Stimulated activated naive CD8-positive, alpha-beta T cell treated with anti-CD3 and anti-CD28 coated beads, Interleukin-15, amount 100 ng/mL, for 72 hours (primary cell): Measurements from ENCODE around the gene GBE1.

Source experiments
- ATAC-seq: fragments of 150-1000 bp; cut with Tn5 transposase; 2 replicates; pipeline ENCODE4 v1.10.0; 2021; ENCODE audit warnings: mild to moderate bottlenecking, moderate library complexity
- DNase-seq, 2 donors: peaks; one replicate each; pipeline ENCODE4 v3.0.0; 2021 to 2022
- H3K27ac Mint-ChIP-seq, 2 donors: one replicate each; pipeline ENCODE4 v1.8.0; 2022; ENCODE audit warnings: mild to moderate bottlenecking in 2 of 2, mixed read lengths in 2 of 2, moderate library complexity in 2 of 2
- H3K27me3 Mint-ChIP-seq: one replicate; pipeline ENCODE4 v1.8.0; 2022; ENCODE audit warnings: mixed read lengths
- H3K4me1 Mint-ChIP-seq: one replicate; pipeline ENCODE4 v1.8.0; 2022; ENCODE audit warnings: mild to moderate bottlenecking, mixed read lengths
- H3K4me3 Mint-ChIP-seq, 2 donors: one replicate each; pipeline ENCODE4 v1.8.0; 2022; ENCODE audit warnings: mild to moderate bottlenecking in 2 of 2, mixed read lengths in 2 of 2, moderate library complexity in 1 of 2
- H3K9me3 Mint-ChIP-seq, 2 donors: one replicate each; pipeline ENCODE4 v1.8.0; 2022; ENCODE audit warnings: mixed read lengths in 2 of 2

Gene GBE1

GRCh38 chr3:81734742-81735141, 26.7 kb downstream of the GBE1 start:
- no peaks in the 10 kb centered on the region for H3K27me3 Mint-ChIP-seq
- H3K27ac Mint-ChIP-seq, result no peak overlapping the region
- H3K9me3 Mint-ChIP-seq, result no peaks in the 10 kb centered on the region
- peak; percentile 48 for ATAC-seq
- no peaks in the 10 kb centered on the region for H3K4me1 Mint-ChIP-seq
- H3K4me3 Mint-ChIP-seq, result no peak overlapping the region
- no peak for DNase-seq

GRCh38 chr3:81732642-81733041, 28.8 kb downstream of the GBE1 start:
- no peaks in the 10 kb centered on the region for H3K9me3 Mint-ChIP-seq
- no peak for DNase-seq
- no peak overlapping the region for H3K4me3 Mint-ChIP-seq
- ATAC-seq, result no peak
- H3K27ac Mint-ChIP-seq, result no peak overlapping the region
- H3K4me1 Mint-ChIP-seq, result no peaks in the 10 kb centered on the region
- no peaks in the 10 kb centered on the region for H3K27me3 Mint-ChIP-seq

- DNase-seq (no peak), ATAC-seq (no peak)
- Mint-ChIP-seq H3K4me1 (no peaks in the 10 kb centered on the region), H3K27me3 (no peaks in the 10 kb centered on the region), H3K9me3 (no peaks in the 10 kb centered on the region), H3K4me3 (no peak overlapping the region), H3K27ac (no peak overlapping the region)
These were observed 32.5 kb downstream of the GBE1 start for GRCh38 chr3:81728766-81729544.

- Mint-ChIP-seq H3K4me3 (no peak overlapping the region), H3K9me3 (no peaks in the 10 kb centered on the region), H3K27me3 (no peaks in the 10 kb centered on the region), H3K27ac (no peak overlapping the region), H3K4me1 (no peaks in the 10 kb centered on the region)
- DNase-seq, result no peak
- no peak for ATAC-seq
These were observed 34.7 kb downstream of the GBE1 start for GRCh38 chr3:81726735-81727134.

DNA sequence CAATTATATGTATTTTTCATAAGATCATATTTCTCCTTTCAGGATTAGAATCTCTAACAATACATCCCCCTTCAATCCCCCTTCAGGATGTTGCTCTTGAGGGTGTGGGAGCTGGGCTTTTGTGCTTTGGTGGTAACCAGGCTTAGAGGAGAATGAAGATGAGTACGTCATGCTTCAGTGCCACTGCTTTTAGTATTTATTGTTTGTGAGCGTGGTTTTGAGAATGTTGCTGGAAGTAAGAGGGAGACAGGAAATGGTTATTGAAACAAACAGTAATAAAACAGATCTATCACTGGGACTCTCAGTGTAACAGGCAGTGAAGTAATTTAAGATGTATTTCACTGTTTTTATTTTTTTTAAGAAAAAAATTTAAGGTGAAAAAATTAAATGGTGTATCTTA, 35.3 kb downstream of the GBE1 start:
- no peaks in the 10 kb centered on the region for H3K9me3 Mint-ChIP-seq
- H3K27me3 Mint-ChIP-seq, result no peaks in the 10 kb centered on the region
- no peak overlapping the region for H3K4me3 Mint-ChIP-seq
- no peak overlapping the region for H3K27ac Mint-ChIP-seq
- DNase-seq, result no peak
- no peak for ATAC-seq
- no peaks in the 10 kb centered on the region for H3K4me1 Mint-ChIP-seq

DNA sequence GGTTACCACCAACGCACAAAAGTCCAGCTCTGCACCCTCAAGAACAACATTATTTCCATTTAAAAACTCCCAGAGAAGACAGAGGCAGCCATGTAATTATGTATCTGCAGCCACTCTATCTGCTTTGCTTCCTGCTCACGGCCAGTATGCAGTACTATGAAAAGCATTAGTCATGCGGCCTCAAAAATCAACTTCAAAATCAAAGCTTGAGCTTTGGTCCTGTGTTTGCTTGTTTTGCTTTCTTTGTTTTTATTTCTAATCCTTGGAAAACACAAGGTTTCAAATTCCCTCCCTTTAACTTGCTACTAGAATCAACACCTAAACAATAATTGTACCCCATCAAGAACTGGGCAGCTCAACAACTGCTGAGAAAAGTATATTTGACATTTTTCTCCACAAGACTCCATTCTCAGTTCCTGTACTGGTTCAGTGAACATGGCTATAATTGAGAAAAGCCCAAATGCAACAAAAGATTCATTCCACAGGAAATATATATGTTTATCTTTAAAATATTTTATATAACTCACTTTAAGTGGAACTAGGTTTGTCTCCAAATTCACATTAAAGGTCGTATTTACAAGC, 37.6 kb downstream of the GBE1 start:
- H3K27ac Mint-ChIP-seq, result no peak overlapping the region
- DNase-seq (no peak), ATAC-seq (no peak)
- no peaks in the 10 kb centered on the region for H3K4me1 Mint-ChIP-seq
- H3K27me3 Mint-ChIP-seq, result no peaks in the 10 kb centered on the region
- H3K9me3 Mint-ChIP-seq, result no peaks in the 10 kb centered on the region
- no peak overlapping the region for H3K4me3 Mint-ChIP-seq

GRCh38 chr3:81718311-81718710, 43.1 kb downstream of the GBE1 start:
- ATAC-seq (no peak), DNase-seq (no peak)
- Mint-ChIP-seq H3K27me3 (no peaks in the 10 kb centered on the region), H3K4me3 (no peak overlapping the region), H3K9me3 (no peaks in the 10 kb centered on the region), H3K27ac (no peak overlapping the region), H3K4me1 (peaks cover 6% of the 10 kb centered on the region)

GRCh38 chr3:81716870-81717509, 44.5 kb downstream of the GBE1 start:
- ATAC-seq, result no peak
- no peak for DNase-seq
- peaks cover 0 to 4% of the 10 kb centered on the region in 2 donors for H3K9me3 Mint-ChIP-seq
- peaks cover 6% of the 10 kb centered on the region for H3K4me1 Mint-ChIP-seq
- H3K27me3 Mint-ChIP-seq, result no peaks in the 10 kb centered on the region
- H3K4me3 Mint-ChIP-seq, result no peak overlapping the region
- no peak overlapping the region for H3K27ac Mint-ChIP-seq

DNA sequence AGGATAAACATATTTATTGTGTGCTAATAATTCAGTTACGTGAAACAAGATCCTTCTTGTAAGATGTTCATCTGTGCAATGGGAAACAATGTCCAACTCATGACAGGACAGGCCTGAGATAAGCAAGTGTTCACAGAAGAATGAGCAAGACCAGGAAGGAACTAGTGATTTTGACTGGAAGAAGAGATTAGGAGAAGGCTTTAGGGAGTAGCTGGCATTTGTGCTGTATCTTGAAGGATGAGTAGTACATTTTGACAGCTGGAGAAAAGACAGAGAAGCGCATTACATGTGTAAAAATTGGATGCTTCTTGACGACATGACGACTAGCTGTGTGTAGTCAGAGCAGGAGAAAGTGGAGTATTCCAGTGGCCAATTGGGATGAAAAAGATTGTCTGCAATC, 48.4 kb downstream of the GBE1 start:
- no peak for ATAC-seq
- no peaks in the 10 kb centered on the region for H3K27me3 Mint-ChIP-seq
- H3K4me1 Mint-ChIP-seq, result peaks cover 6% of the 10 kb centered on the region
- no peak for DNase-seq
- no peak overlapping the region for H3K4me3 Mint-ChIP-seq
- no peak overlapping the region for H3K27ac Mint-ChIP-seq
- peaks cover 0 to 4% of the 10 kb centered on the region in 2 donors for H3K9me3 Mint-ChIP-seq

GRCh38 chr3:81709606-81710005, 51.8 kb downstream of the GBE1 start:
- no peaks in the 10 kb centered on the region for H3K27me3 Mint-ChIP-seq
- H3K9me3 Mint-ChIP-seq, result peaks cover 0 to 4% of the 10 kb centered on the region in 2 donors
- no peak overlapping the region for H3K27ac Mint-ChIP-seq
- DNase-seq, result no peak
- H3K4me1 Mint-ChIP-seq, result no peaks in the 10 kb centered on the region
- ATAC-seq, result no peak
- no peak overlapping the region for H3K4me3 Mint-ChIP-seq

GRCh38 chr3:81707996-81708395, 53.4 kb downstream of the GBE1 start:
- H3K4me1 Mint-ChIP-seq, result no peaks in the 10 kb centered on the region
- H3K4me3 Mint-ChIP-seq, result no peak overlapping the region
- no peak overlapping the region for H3K27ac Mint-ChIP-seq
- peaks cover 0 to 2% of the 10 kb centered on the region in 2 donors for H3K9me3 Mint-ChIP-seq
- H3K27me3 Mint-ChIP-seq, result no peaks in the 10 kb centered on the region
- ATAC-seq (no peak), DNase-seq (no peak)

GRCh38 chr3:81702126-81702525, 59.3 kb downstream of the GBE1 start:
- H3K9me3 Mint-ChIP-seq, result no peaks in the 10 kb centered on the region
- ATAC-seq (no peak), DNase-seq (no peak)
- no peaks in the 10 kb centered on the region for H3K4me1 Mint-ChIP-seq
- H3K27ac Mint-ChIP-seq, result no peak overlapping the region
- H3K27me3 Mint-ChIP-seq, result no peaks in the 10 kb centered on the region
- no peak overlapping the region for H3K4me3 Mint-ChIP-seq

GRCh38 chr3:81699536-81700320, 61.7 kb downstream of the GBE1 start:
- no peak overlapping the region for H3K4me3 Mint-ChIP-seq
- H3K27me3 Mint-ChIP-seq, result no peaks in the 10 kb centered on the region
- no peaks in the 10 kb centered on the region for H3K9me3 Mint-ChIP-seq
- no peak overlapping the region for H3K27ac Mint-ChIP-seq
- ATAC-seq (no peak), DNase-seq (no peak)
- no peaks in the 10 kb centered on the region for H3K4me1 Mint-ChIP-seq

DNA sequence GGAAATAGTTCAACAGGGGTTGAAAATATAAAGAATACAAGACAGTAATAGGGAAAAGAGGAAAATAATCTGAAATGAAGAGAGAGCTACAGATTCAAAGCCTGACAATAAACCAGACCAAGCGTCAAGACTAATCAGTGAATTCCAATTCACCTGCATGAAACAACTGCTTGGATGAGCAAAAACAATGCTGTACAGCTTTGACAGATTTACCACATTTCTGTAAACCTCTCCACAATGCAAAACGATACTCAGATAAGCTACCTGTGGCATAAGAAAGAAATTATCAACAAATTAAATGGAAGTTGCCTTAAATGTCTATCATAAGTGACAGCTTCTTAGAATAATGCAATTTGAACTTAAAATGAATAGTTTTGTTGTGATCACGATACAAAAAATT, 65.4 kb downstream of the GBE1 start:
- ATAC-seq, result no peak
- H3K27ac Mint-ChIP-seq, result no peak overlapping the region

DNA sequence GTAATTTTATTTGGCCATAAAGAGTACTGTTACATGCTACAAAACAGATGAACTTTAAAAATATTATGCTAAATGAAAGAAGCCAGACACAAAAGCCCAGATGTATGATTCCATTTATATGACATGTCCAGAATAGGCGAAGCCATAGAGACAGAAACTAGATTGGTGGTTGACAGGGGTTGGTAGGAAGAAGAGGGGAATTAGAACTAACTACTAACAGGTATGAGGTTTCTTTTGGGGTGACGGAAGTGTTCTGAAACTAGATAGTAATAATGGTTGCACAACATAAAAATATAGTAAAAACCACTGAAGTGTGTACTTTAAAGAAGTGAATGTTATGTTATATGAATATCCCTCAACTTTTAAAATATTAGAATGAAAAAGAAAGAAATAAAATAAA, 66.1 kb downstream of the GBE1 start:
- Mint-ChIP-seq H3K27ac (no peak overlapping the region), H3K4me3 (no peak overlapping the region), H3K27me3 (no peaks in the 10 kb centered on the region), H3K4me1 (no peaks in the 10 kb centered on the region), H3K9me3 (no peaks in the 10 kb centered on the region)
- DNase-seq (no peak), ATAC-seq (no peak)

More for the DNA sequence above, 65.4 kb downstream of the GBE1 start:
- Mint-ChIP-seq H3K4me1 (no peaks in the 10 kb centered on the region), H3K4me3 (no peak overlapping the region), H3K9me3 (no peaks in the 10 kb centered on the region), H3K27me3 (no peaks in the 10 kb centered on the region)
- DNase-seq, result no peak

DNA sequence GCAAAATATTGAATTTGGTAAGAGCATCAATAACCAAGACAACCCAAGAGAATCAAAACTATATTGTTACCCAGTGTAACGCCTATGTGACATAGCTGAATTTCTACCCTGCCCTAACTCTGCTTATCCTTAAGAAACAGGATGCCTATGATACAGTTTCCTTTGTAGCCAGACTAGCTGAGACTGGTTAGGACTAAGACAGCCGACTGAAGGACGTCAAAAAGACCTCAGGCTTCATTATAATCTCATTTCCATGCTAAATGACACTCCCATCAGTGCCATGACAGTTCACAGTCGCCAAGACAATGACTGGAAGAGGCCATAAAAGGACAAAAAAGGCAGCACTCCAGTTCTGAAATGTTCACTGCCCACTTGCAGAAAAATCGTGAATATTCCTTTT, 66.8 kb downstream of the GBE1 start:
- Mint-ChIP-seq H3K27ac (no peak overlapping the region), H3K4me1 (no peaks in the 10 kb centered on the region), H3K9me3 (no peaks in the 10 kb centered on the region), H3K27me3 (no peaks in the 10 kb centered on the region), H3K4me3 (no peak overlapping the region)
- ATAC-seq (no peak), DNase-seq (no peak)
